K562 (cell line): ENCODE results near the gene PUM2.

Experiments used
- KDM1A ChIP-seq, 2 experiments: fragments of 450-650 bp; IDR thresholded peaks; 2 replicates each; pipeline ENCODE4 v1.6.1; 2016; ENCODE audit warnings: mild to moderate bottlenecking in 2 of 2
- PRMT5 ChIP-seq: sonication (generic); formaldehyde crosslinking; IDR thresholded peaks from 2 replicates; pipeline ENCODE4 v1.5.0; 2020; ENCODE audit warnings: missing genetic modification reagents
- ZNF263 ChIP-seq: sonication (generic); formaldehyde crosslinking; IDR thresholded peaks from 2 replicates; pipeline ENCODE4 v1.8.0; 2022; ENCODE audit warnings: mild to moderate bottlenecking, missing genetic modification reagents, borderline replicate concordance

DNA sequence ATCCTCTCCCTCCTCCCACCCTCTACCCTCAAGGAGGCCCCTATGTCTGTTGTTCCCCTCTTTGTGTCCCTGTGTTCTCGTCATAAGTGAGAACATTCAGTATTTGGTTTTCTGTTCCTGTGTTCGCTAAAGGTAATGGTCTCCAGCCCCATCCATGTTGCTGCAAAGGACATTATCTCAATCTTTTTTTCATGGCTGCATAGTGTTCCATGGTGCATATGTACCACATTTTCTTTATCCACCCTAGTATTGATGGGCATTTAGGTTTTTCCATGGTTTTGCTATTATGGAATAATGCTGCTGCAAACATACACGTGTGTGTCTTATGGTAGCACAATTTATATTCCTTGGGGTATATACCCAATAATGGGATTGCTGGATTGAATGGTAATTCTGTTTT lies 33.0 kb downstream of the PUM2 start:
- no peak for TF ChIP-seq PRMT5 (CRISPR knock-in tag)
- TF ChIP-seq KDM1A (IDR thresholded peaks at IDR 0.05): no peak
- no peak for TF ChIP-seq ZNF263
